ENCODE data around the gene ZNF853.
"Not testable (repeated sequence)": the region's sequence is repeated elsewhere in the genome, so short reads cannot be mapped to it uniquely, and the experiment has no call there.

Gene ZNF853

DNA sequence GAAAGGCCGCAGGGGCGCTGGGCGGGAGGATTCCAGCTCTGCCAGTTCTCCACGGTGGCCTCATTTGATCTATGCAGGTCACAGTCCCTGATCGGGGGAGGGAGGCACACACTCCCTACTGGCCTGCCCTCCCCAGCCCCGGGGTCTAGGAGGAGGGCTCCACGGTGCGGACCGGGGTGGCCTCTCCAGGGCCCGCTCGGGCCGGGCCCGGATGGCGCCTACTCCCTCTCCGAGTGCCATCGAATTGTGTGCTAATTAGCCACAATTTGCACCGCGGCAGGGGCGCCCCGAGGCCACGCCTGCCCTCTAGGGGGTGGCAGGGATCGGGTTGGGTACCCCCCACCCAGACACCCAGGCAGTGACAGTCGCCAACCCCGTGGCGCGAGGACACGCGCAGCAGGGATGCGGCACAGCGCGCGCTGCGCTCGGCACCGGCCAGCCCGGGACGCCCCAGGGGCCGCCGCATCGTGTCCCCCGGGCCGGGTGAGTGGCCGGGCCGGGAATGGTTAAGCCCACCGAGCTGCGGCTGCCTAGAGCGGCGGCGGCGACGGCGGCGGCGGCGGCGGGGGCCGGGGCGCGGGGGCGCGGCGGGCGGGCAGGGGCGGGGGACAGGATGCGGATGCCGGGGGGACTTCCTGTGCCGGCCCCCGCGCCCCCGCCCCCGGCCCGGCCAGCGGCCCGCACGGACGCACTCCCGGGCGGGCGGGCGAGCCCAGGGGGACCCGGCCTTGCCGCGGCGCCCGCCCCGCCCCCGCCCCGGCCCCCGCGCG lies at the start of gene ZNF853:
Gene ZNF853, plus strand, starts transcription at position 658 of the 770 bp plus-strand sequence. CDS start 565 bp downstream, outside the sequence.
- H3K27ac ChIP-seq (ENCODE audit: low read depth, low read length): no peak within 1 kb of the TSS
- H3K27me3 ChIP-seq (ENCODE audit: control insufficient read depth, insufficient read depth, low read length): no peaks in the 10 kb centered on the region
- peak within 1 kb of the TSS; percentile 74 for H3K4me3 ChIP-seq (ENCODE audit: low read length)
- no peaks in the 10 kb centered on the region for H3K36me3 ChIP-seq (ENCODE audit: control insufficient read depth, insufficient read depth, low read length)
- H3K9ac ChIP-seq (ENCODE audit: low read length): peak within 1 kb of the TSS; percentile 40
- peaks cover 3% of the 10 kb centered on the region for H3K4me1 ChIP-seq (ENCODE audit: control insufficient read depth, insufficient read depth, low read length)

DNA sequence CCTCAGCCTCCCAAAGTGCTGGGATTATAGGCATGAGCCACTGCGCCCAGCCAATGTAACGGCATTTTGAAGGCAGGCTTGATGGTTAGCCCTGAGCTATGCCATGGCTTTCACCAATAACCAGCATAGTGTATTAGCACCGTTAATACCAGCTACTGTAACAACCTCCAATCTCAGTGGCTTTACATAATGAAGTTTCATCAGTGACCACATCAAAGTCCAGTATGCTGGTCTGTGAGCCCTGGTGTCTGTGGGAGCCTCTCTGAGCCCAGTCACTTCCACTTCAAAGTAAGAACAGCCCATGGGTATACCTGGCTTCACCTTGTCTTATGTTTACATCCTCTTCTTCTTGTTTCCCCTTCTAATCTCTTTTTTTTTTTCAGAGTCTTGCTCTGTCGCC lies 49.8 kb upstream of the ZNF853 start:
- Histone ChIP-seq H3K27ac (ENCODE audit: low read depth, low read length) (no peak overlapping the region), H3K27me3 (ENCODE audit: control insufficient read depth, insufficient read depth, low read length) (no peaks in the 10 kb centered on the region), H3K4me3 (ENCODE audit: low read length) (no peak overlapping the region)

DNA sequence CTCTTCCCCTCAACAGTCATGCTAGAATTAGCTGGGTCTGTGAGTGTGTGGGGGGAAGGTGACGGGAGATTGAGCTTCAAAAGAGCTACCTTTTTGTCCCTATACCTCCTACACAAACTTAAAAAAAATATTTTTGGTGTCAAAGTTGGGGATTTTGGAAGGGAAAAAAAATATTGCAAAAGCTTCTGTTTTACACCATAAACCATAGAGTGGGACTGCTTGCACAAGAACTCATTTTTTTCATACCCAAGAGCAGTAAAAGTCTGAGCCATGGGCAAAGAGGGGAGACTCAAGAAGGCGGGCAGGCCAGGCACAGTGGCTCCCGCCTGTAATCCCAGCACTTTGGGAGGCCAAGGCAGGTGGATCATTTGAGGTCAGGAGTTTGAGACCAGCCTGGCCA lies 47.5 kb upstream of the ZNF853 start:
- Histone ChIP-seq H3K27ac (ENCODE audit: low read depth, low read length) (no peak overlapping the region), H3K9ac (ENCODE audit: low read length) (no peak overlapping the region), H3K36me3 (ENCODE audit: control insufficient read depth, insufficient read depth, low read length) (no peaks in the 10 kb centered on the region), H3K27me3 (ENCODE audit: control insufficient read depth, insufficient read depth, low read length) (no peaks in the 10 kb centered on the region), H3K4me3 (ENCODE audit: low read length) (no peak overlapping the region), H3K4me1 (ENCODE audit: control insufficient read depth, insufficient read depth, low read length) (no peaks in the 10 kb centered on the region)

More for the DNA sequence above, 49.8 kb upstream of the ZNF853 start:
- Histone ChIP-seq H3K9ac (ENCODE audit: low read length) (no peak overlapping the region), H3K4me1 (ENCODE audit: control insufficient read depth, insufficient read depth, low read length) (no peaks in the 10 kb centered on the region), H3K36me3 (ENCODE audit: control insufficient read depth, insufficient read depth, low read length) (no peaks in the 10 kb centered on the region)

DNA sequence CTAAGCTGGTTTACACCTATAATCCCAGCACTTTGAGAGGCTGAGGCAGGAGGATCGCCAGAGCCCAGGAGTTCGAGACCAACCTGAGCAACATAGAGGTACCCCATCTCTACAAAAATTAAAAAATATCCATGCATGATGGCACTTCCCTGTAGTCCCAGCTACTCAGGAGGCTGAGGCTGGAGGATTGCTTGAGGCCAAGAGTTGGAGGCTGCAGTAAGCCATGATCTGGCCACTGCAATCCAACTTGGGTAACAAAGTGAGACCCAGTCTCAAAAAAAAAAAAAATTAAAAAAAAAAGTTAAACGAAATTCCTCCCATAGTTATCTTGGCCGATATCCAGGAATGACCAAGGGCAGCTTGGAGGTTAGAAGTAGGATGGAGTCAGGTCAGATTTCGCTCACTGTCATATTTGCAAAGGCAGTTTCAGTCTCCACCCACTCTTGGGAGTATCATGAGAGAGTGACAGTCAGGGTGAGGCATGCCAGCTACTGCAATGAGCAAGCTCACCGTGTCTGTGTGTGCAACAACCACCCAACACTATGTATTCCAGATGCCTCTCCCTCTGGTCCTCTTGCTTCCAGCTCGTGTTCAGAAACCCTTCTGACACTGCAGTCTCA lies 44.1 kb upstream of the ZNF853 start:
- Histone ChIP-seq H3K36me3 (ENCODE audit: control insufficient read depth, insufficient read depth, low read length) (no peaks in the 10 kb centered on the region), H3K4me3 (ENCODE audit: low read length) (no peak overlapping the region), H3K27me3 (ENCODE audit: control insufficient read depth, insufficient read depth, low read length) (no peaks in the 10 kb centered on the region), H3K9ac (ENCODE audit: low read length) (no peak overlapping the region), H3K4me1 (ENCODE audit: control insufficient read depth, insufficient read depth, low read length) (no peaks in the 10 kb centered on the region), H3K27ac (ENCODE audit: low read depth, low read length) (no peak overlapping the region)

DNA sequence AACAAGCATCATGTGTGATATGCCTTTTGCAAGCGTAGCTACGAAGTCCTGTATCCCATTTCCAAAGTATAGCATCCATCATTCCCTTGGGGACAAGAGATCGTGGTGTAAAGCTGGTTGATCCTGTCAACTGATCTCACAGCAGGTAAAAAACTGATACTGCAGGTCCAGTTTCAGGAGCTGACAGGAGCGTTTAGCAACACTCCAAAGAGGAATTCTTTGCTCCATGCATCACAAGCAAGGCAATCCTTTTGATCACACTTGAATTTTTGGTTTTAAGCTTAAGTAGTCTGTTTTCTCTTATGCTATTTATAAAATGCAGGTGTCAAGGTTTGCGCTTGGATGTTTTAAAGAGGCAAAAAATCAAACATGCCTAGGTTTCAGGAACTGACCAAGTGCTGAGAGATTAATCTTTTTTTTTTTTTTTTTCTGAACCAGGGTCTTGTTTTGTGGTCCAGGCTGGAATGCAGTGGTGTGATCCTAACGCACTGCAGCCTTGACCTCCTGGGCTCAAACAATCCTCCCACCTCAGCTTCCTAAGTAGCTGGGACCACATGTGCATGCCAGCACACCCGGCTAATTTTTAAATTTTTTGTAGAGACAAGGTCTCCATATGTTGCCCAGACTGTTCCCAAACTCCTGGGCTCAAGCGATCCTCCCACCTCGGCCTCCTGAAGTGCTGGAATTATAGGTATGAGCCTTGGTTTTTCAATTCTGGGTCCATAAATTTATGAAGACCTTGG lies 40.0 kb upstream of the ZNF853 start:
- H3K36me3 ChIP-seq (ENCODE audit: control insufficient read depth, insufficient read depth, low read length): no peaks in the 10 kb centered on the region
- H3K27ac ChIP-seq (ENCODE audit: low read depth, low read length): no peak overlapping the region
- no peaks in the 10 kb centered on the region for H3K4me1 ChIP-seq (ENCODE audit: control insufficient read depth, insufficient read depth, low read length)
- H3K9ac ChIP-seq (ENCODE audit: low read length): no peak overlapping the region
- H3K27me3 ChIP-seq (ENCODE audit: control insufficient read depth, insufficient read depth, low read length): no peaks in the 10 kb centered on the region
- H3K4me3 ChIP-seq (ENCODE audit: low read length): no peak overlapping the region

DNA sequence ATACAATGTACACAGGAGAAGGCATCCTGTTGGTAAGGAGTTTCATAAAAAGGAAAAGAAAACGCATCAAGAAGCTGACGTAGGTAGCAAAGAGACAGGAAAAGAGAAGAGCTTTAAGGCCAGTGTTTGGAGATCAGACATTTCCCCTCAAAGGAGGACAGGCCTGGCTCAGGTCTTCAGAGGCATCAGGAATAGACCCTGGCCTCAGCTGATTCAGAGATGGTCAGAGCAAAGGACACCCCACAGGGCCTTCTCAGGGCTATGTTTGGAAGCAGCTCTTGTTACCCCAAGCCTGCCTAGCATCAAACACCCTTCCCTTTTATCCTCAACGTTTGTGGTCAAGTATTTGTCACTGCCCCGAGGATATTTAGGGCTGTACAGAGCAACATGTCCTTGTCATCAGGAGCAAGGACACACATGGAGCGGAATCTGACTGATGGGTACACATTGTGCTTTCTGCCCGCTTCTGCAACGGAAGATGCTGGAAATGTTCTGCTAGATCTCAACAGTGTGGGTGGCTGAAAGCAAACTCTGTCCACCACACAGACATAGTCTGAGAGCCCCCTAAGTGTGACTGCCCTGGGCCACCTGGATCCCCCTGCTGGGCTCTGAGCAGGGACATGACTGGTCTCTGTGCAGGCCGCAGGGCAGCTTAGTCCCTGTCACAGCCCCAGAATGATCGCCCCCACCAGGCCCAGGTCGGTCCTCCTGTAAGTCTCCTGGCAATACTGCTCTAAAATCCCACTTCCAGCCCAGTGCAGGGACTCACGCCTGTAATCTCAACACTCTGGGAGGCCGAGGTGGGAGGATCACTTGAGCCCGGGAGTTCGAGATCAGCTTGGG lies 39.2 kb upstream of the ZNF853 start:
- Histone ChIP-seq H3K36me3 (ENCODE audit: control insufficient read depth, insufficient read depth, low read length) (peaks cover 7% of the 10 kb centered on the region), H3K4me1 (ENCODE audit: control insufficient read depth, insufficient read depth, low read length) (no peaks in the 10 kb centered on the region), H3K27ac (ENCODE audit: low read depth, low read length) (no peak overlapping the region), H3K9ac (ENCODE audit: low read length) (no peak overlapping the region), H3K4me3 (ENCODE audit: low read length) (peak overlapping the region; percentile 68), H3K27me3 (ENCODE audit: control insufficient read depth, insufficient read depth, low read length) (no peaks in the 10 kb centered on the region)

DNA sequence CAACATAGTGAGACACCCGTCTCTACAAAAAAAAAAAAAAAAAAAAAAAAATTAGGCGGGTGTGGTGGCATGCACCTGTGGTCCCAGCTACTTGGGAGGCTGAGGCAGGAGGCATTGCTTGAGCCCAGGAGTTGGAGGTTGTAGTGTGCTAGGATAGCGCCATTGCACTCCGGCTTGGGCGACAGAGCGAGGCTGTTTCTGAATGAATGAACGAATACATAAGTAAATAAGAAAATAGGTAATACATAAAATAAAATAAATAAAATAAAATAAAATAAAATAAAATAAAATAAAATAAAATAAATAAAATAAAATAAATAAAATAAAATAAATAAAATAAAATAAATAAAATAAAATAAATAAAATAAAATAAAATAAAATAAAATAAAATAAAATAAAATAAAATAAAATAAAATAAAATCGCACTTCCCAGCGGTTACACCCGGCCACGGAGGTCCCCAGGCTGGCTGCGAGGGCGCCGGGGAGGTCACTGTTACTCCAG lies 38.5 kb upstream of the ZNF853 start:
- not testable (repeated sequence) for H3K9ac ChIP-seq (ENCODE audit: low read length)
- peak overlapping the region; percentile 88 for H3K27ac ChIP-seq (ENCODE audit: low read depth, low read length)
- H3K4me3 ChIP-seq (ENCODE audit: low read length): peak overlapping the region; percentile 68

DNA sequence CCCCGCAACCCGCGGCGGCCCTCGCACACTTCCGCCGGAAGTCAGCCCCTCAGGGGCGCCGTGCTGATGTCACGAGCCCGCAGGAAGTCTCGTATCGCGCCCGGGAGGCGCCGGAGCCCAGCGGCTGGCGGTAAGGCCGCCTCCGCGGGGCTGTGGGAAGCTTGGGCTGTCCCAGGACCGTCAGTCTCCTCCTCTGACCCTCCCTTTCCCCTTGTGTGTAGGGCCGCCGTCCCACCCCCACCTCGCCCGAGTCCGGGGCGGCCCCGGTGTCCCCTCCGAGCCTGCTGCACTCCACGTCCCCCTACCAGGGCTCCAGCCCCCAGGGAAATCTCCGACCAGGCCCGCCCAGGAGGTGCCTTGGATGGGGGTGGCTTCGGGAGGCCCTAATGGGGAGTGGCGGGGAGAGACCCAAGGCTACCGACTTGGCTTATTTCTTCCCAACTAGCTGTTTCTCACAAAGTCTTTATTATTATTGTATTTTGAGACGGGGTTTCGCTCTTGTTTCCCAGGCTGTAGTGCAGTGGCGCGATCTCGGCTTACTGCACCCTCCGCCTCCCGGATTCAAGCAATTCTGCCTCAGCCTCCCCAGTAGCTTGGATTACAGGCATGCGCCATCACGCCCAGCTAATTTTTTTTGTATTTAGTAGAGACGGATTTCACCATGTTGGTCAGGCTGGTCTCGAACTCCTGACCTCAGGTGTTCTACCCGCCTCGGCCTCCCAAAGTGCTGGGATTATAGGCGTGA lies 37.9 kb upstream of the ZNF853 start, which contains the start of gene ZDHHC4:
Gene ZDHHC4, plus strand, starts transcription at position 86 of the 745 bp plus-strand sequence. CDS start 3,108 bp downstream, outside the sequence.
- Histone ChIP-seq H3K36me3 (ENCODE audit: control insufficient read depth, insufficient read depth, low read length) (peaks cover 10% of the 10 kb centered on the region), H3K27ac (ENCODE audit: low read depth, low read length) (peak within 1 kb of the TSS; percentile 88), H3K27me3 (ENCODE audit: control insufficient read depth, insufficient read depth, low read length) (no peaks in the 10 kb centered on the region), H3K9ac (ENCODE audit: low read length) (peak within 1 kb of the TSS; percentile 67), H3K4me1 (ENCODE audit: control insufficient read depth, insufficient read depth, low read length) (no peaks in the 10 kb centered on the region), H3K4me3 (ENCODE audit: low read length) (peak within 1 kb of the TSS; percentile 68)

More for the DNA sequence above, 38.5 kb upstream of the ZNF853 start:
- H3K36me3 ChIP-seq (ENCODE audit: control insufficient read depth, insufficient read depth, low read length); H3K4me1 ChIP-seq (ENCODE audit: control insufficient read depth, insufficient read depth, low read length); H3K27me3 ChIP-seq (ENCODE audit: control insufficient read depth, insufficient read depth, low read length): not testable (repeated sequence)

DNA sequence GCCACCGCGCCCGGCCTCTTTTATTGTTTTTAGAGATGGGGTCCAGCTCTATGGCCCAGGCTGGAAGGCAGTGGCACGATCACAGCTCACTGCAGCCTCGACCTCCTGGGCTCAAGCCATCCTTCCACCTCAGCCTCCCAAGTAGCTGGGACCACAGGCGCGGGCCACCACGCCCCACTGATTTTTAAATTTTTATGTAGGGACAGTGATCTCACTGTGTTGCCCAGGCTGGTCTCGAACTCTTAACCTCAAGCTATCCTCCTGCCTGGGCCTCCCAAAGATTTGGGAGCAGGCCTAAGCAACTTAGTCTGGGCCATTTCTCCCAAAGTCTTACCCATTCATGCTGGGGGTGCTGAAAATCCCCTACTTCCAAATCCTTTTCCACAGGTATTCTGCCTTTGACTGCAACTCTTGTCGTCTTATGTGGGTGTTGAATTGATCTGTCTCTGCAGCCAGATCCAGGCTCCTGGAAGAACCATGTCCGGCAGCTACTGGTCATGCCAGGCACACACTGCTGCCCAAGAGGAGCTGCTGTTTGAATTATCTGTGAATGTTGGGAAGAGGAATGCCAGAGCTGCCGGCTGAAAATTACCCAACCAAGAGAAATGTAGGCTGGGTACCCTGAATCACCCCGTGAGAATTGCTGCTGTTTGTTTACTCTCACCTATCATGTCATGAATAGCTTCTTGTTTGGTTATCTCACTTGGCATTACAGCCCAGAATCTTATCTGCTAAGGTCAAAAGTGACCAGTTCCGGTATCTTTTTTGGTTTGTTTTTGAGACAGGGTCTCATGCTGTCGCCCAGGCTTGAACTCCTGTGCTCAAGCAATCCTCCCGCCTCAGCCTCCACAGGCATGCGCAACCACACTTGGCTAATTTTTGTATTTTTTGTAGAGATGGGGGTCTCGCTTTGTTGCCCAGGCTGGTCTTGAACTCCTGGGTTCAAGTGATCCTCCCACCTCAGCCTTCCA lies 37.0 kb upstream of the ZNF853 start:
- H3K9ac ChIP-seq (ENCODE audit: low read length): no peak overlapping the region
- H3K27ac ChIP-seq (ENCODE audit: low read depth, low read length): peak overlapping the region; percentile 88
- no peaks in the 10 kb centered on the region for H3K4me1 ChIP-seq (ENCODE audit: control insufficient read depth, insufficient read depth, low read length)
- H3K36me3 ChIP-seq (ENCODE audit: control insufficient read depth, insufficient read depth, low read length): peaks cover 14% of the 10 kb centered on the region
- no peaks in the 10 kb centered on the region for H3K27me3 ChIP-seq (ENCODE audit: control insufficient read depth, insufficient read depth, low read length)
- no peak overlapping the region for H3K4me3 ChIP-seq (ENCODE audit: low read length)

DNA sequence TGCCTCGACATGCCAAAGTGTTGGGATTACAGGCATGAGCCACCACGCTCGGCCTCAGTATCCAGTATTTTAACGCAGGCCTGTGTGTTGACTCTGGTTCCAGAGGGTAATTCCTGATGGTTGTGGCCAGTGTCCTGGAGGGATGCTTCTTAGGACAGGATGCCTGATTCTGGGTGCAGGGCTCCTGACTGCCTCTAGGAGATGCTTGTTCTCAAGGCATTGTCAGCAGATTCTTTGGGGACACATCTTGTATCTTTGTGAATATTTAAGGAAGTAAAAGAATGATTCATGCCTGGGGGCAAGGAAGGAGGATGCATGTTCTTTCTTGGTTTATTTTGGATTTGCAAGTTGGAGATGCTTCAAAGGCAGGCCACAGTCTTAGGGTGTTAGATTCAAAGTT lies 36.0 kb upstream of the ZNF853 start:
- no peak overlapping the region for H3K4me3 ChIP-seq (ENCODE audit: low read length)
- H3K27ac ChIP-seq (ENCODE audit: low read depth, low read length): no peak overlapping the region
- H3K9ac ChIP-seq (ENCODE audit: low read length): no peak overlapping the region
- H3K27me3 ChIP-seq (ENCODE audit: control insufficient read depth, insufficient read depth, low read length): no peaks in the 10 kb centered on the region
- peaks cover 15% of the 10 kb centered on the region for H3K36me3 ChIP-seq (ENCODE audit: control insufficient read depth, insufficient read depth, low read length)
- H3K4me1 ChIP-seq (ENCODE audit: control insufficient read depth, insufficient read depth, low read length): no peaks in the 10 kb centered on the region

Data from rectal smooth muscle tissue (tissue), 1 donor.